HepG2 (cell line): ENCODE results near the gene PDIA6. TPM values are rescaled to one million over a fixed set of nuclear protein-coding genes. Genes with fewer than 3 reads are reported as not detected.

Experiments
- ATAC-seq: fragments of 200-7000 bp; cut with Tn5 transposase; 3 replicates; pipeline ENCODE4 v1.9.1; 2020; ENCODE audit warnings: mild to moderate bottlenecking, moderate library complexity
- BruUV-seq: library from RNA; stranded (reverse); fragments of 400-500 nt; replicated peaks from 2 replicates; lab custom pipeline; 2021; lab: Mats Ljungman, UMichigan
- CTCF ChIA-PET: fragments of 300-600 bp; formaldehyde crosslinking; extraction: SDS; loops from one replicate; lab custom pipeline; 2021; ENCODE audit warnings: low total read pairs, inconsistent platforms, low intra/inter-chr PET ratio; lab: Yijun Ruan, JAX
- POLR2A ChIA-PET: fragments of 350-600 bp; sonication (Branson Sonifier 250); formaldehyde crosslinking; loops from one replicate; lab custom pipeline; 2020; ENCODE audit warnings: antibody characterized with exemption, inconsistent platforms; lab: Yijun Ruan, JAX
- DNase-seq: peaks from one replicate; pipeline ENCODE4 v3.0.0-alpha.2; 2015; ENCODE audit warnings: low spot score
- FAIRE-seq: peaks from 3 replicates; lab custom pipeline; 2011; peaks lifted over from hg19 to GRCh38; lab: Jason Lieb, UNC
- H2AFZ ChIP-seq: one replicate; pipeline ENCODE4 v1.6.1; 2011; ENCODE audit warnings: low read length, inconsistent platforms
- H3K27ac ChIP-seq: fragments of 300-600 bp; 3 replicates; pipeline ENCODE4 v1.8.0; 2011; ENCODE audit warnings: mixed run types, mild to moderate bottlenecking, mixed read lengths, low read length, inconsistent platforms; ENCODE audit not compliant: insufficient read depth; ENCODE audit errors: extremely low read length
- H3K27me3 ChIP-seq, 2 experiments: fragments of 200-600 bp in 1 of 2; 2 replicates in 1 of 2; 3 replicates in 1 of 2; pipeline versions ENCODE4 v1.6.0 to v1.8.0; 2011; ENCODE audit warnings: low read length in 2 of 2, mild to moderate bottlenecking in 2 of 2, moderate library complexity in 2 of 2, inconsistent platforms in 1 of 2; ENCODE audit not compliant: insufficient read depth in 2 of 2, control insufficient read depth in 1 of 2
- H3K36me3 ChIP-seq, 2 experiments: fragments of 200-600 bp in 1 of 2; replicated peaks in 1 of 2; 2 replicates in 1 of 2; 3 replicates in 1 of 2; pipeline versions ENCODE4 v1.5.1 to v1.8.0; 2011; ENCODE audit warnings: low read length in 2 of 2, inconsistent platforms in 1 of 2; ENCODE audit not compliant: insufficient read depth in 2 of 2, control insufficient read depth in 1 of 2
- H3K4me1 ChIP-seq: 2 replicates; pipeline ENCODE4 v1.5.1; 2012; ENCODE audit warnings: low read length, inconsistent platforms; ENCODE audit not compliant: insufficient read depth
- H3K4me2 ChIP-seq: 2 replicates; pipeline ENCODE4 v1.6.0; 2011; ENCODE audit warnings: low read depth, low read length, inconsistent platforms
- H3K4me3 ChIP-seq, 3 experiments: fragments of 200-600 bp in 1 of 3; sonication (generic), shearing (Covaris generic) in 1 of 3; replicated peaks in 1 of 3; 2 replicates each; pipeline ENCODE4 v1.5.1; 2011 to 2016; ENCODE audit warnings: low read length in 3 of 3, inconsistent platforms in 2 of 3, low read depth in 2 of 3, mild to moderate bottlenecking in 2 of 3, control low read depth in 1 of 3, mixed read lengths in 1 of 3; ENCODE audit not compliant: insufficient read depth in 1 of 3
- H3K79me2 ChIP-seq: one replicate; pipeline ENCODE4 v1.6.1; 2011; ENCODE audit warnings: low read length, inconsistent platforms; ENCODE audit not compliant: insufficient read depth
- H3K9ac ChIP-seq: 2 replicates; pipeline ENCODE4 v1.6.0; 2011; ENCODE audit warnings: mild to moderate bottlenecking, low read depth, low read length, inconsistent platforms; ENCODE audit not compliant: insufficient read depth
- H3K9me3 ChIP-seq: 2 replicates; pipeline ENCODE4 v1.5.1; 2012; ENCODE audit warnings: mild to moderate bottlenecking, low read length
- H4K20me1 ChIP-seq: 2 replicates; pipeline ENCODE4 v1.6.0; 2011; ENCODE audit warnings: inconsistent platforms, mild to moderate bottlenecking, low read length, moderate library complexity; ENCODE audit not compliant: insufficient read depth
- CEBPB ChIP-seq: IDR thresholded peaks from 2 replicates; pipeline ENCODE4 v1.6.1; 2011; ENCODE audit warnings: low read depth, low read length, improper control_type of control experiment, borderline replicate concordance
- CHD4 ChIP-seq: fragments of 200-600 bp; sonication (generic); IDR thresholded peaks from 2 replicates; pipeline ENCODE4 v1.7.0; 2017; ENCODE audit warnings: mild to moderate bottlenecking, low read length, borderline replicate concordance
- DZIP1 ChIP-seq: sonication (generic); formaldehyde crosslinking; IDR thresholded peaks from 2 replicates; pipeline ENCODE4 v1.5.0; 2020; ENCODE audit warnings: mild to moderate bottlenecking, missing genetic modification reagents
- GMEB2 ChIP-seq: IDR thresholded peaks from 2 replicates; pipeline ENCODE4 v1.6.1; 2016; ENCODE audit warnings: missing biosample characterization, missing genetic modification reagents, low read depth
- IRF9 ChIP-seq: sonication (generic); formaldehyde crosslinking; IDR thresholded peaks from 2 replicates; pipeline ENCODE4 v1.8.0; 2022; ENCODE audit warnings: missing genetic modification reagents, mild to moderate bottlenecking, borderline replicate concordance
- MYC ChIP-seq: sonication (generic); formaldehyde crosslinking; IDR thresholded peaks from 2 replicates; pipeline ENCODE4 v1.9.0; 2021; ENCODE audit warnings: missing genetic modification reagents, borderline replicate concordance
- NCOA1 ChIP-seq: sonication (generic); formaldehyde crosslinking; IDR thresholded peaks from 2 replicates; pipeline ENCODE4 v1.9.0; 2021; ENCODE audit warnings: missing genetic modification reagents
- ZBTB34 ChIP-seq: sonication (generic); formaldehyde crosslinking; IDR thresholded peaks from 2 replicates; pipeline ENCODE4 v1.8.0; 2022; ENCODE audit warnings: mild to moderate bottlenecking, missing genetic modification reagents
- ZNF264 ChIP-seq: sonication (generic); formaldehyde crosslinking; IDR thresholded peaks from 2 replicates; pipeline ENCODE4 v1.4.0; 2020; ENCODE audit warnings: missing genetic modification reagents
- ZNF713 ChIP-seq: sonication (generic); formaldehyde crosslinking; IDR thresholded peaks from 2 replicates; pipeline ENCODE4 v1.4.0; 2020; ENCODE audit warnings: mild to moderate bottlenecking, missing genetic modification reagents
- WGBS: methylation state at CpG from one replicate; pipeline ENCODE4 v1.1.6; 2017; ENCODE audit warnings: low lambda C conversion rate; 5-methylcytosine and 5-hydroxymethylcytosine counted together
- in situ Hi-C: cut with HindIII; loops from 2 replicates; pipeline ENCODE4 v1.10.0; 2017; ENCODE audit warnings: low pct_unique_long_range_greater_than_20kb; ENCODE audit not compliant: extremely low pct_ligation_motif_present
- intact Hi-C: fragments of 100-400 bp; cut with micrococcal nuclease; formaldehyde crosslinking; loops from one replicate; pipeline ENCODE4 v1.10.0; 2022; ENCODE audit not compliant: unreplicated experiment
- polyA plus RNA-seq, 8 experiments: library from polyadenylated mRNA; depleted of rRNA in 3 of 8; stranded (reverse) in 7 of 8; unstranded in 1 of 8; fragments of >200 nt; fragmentation: Illumina TruSeq in 4 of 8; extraction: Trizol in 4 of 8; gene quantifications; 2 replicates each; pipeline versions ENCODE4 v1.2.1 to v1.2.3, GENCODE V29; 2011 to 2016; ENCODE audit warnings: low read depth in 4 of 8, missing spikeins in 1 of 8, mixed read lengths in 1 of 8; ENCODE audit not compliant: insufficient read depth in 1 of 8
- total RNA-seq, 5 experiments: library from RNA; depleted of rRNA; stranded (reverse); fragments of >200 nt; fragmentation: Illumina TruSeq; extraction: Trizol; gene quantifications; 2 replicates each; pipeline ENCODE4 v1.2.3, GENCODE V29; 2016; ENCODE audit warnings: low read depth in 1 of 5

PDIA6 gene
- total and polyA plus RNA-seq, 2 of the 13 experiments (the other 11 are each of a cell fraction or from before 2014, with no cell fraction given), result 586 to 642 TPM

- ATAC-seq, result no peak
- H3K27ac ChIP-seq, result no peak overlapping the region
- H3K27me3 ChIP-seq, result peaks cover 5 to 68% of the 10 kb centered on the region in 2 experiments; a peak in 4 of 5 replicates
- H3K9ac ChIP-seq, result no peak overlapping the region
- no peak for TF ChIP-seq NCOA1 (CRISPR knock-in tag)
- TF ChIP-seq ZNF264 (CRISPR knock-in tag), result peak; percentile 72; the same call in 1 of the 2 replicates
- H3K4me3 ChIP-seq, result no peak overlapping the region
- in situ Hi-C loops (no loop called here), intact Hi-C loops (no loop called here)
- peaks cover 54% of the 10 kb centered on the region for H3K4me1 ChIP-seq
- no peak overlapping the region for H3K4me2 ChIP-seq
- no peak for FAIRE-seq
- WGBS, result 49% methylated on average over 9 of the region's 9 CpGs
- no peak for DNase-seq
- no peaks in the 10 kb centered on the region for H3K9me3 ChIP-seq
- H3K79me2 ChIP-seq, result no peaks in the 10 kb centered on the region
- H4K20me1 ChIP-seq, result no peaks in the 10 kb centered on the region
- ChIA-PET POLR2A (no interaction called here), CTCF (no interaction called here)
- no peaks in the 10 kb centered on the region for H3K36me3 ChIP-seq
- no TSS peak for BruUV-seq
- no peak overlapping the region for H2AFZ ChIP-seq
Measured at GRCh38 chr2:10761591-10761990, 51.0 kb downstream of the PDIA6 start.

- Histone ChIP-seq H3K4me3 (no peak overlapping the region), H3K9ac (no peak overlapping the region), H3K27me3 (peaks cover 5 to 68% of the 10 kb centered on the region in 2 experiments; a peak in 4 of 5 replicates), H2AFZ (no peak overlapping the region), H3K79me2 (no peaks in the 10 kb centered on the region), H3K4me1 (peaks cover 54% of the 10 kb centered on the region), H3K36me3 (no peaks in the 10 kb centered on the region), H3K27ac (no peak overlapping the region), H3K9me3 (no peaks in the 10 kb centered on the region), H3K4me2 (no peak overlapping the region), H4K20me1 (no peaks in the 10 kb centered on the region)
- BruUV-seq, result no TSS peak
- 34% methylated on average over 12 of the region's 13 CpGs for WGBS
- no peak for DNase-seq
- POLR2A ChIA-PET, result interaction anchor here (0.6 kb wide), 1 partner anchor 182 kb away, joined by 3 read pairs; no protein-coding TSS in a partner anchor
- CTCF ChIA-PET, result no interaction called here
- in situ Hi-C loops (no loop called here), intact Hi-C loops (no loop called here)
- no peak for FAIRE-seq
- ATAC-seq, result peak; percentile 14
- no peak for TF ChIP-seq CHD4
- peak; percentile 70; the same call in 1 of the 2 replicates for TF ChIP-seq CEBPB
- no peak for TF ChIP-seq ZNF713 (CRISPR knock-in tag)
- TF ChIP-seq MYC (CRISPR knock-in tag), result 0 out of 2 replicates have a peak, but pooled peaks have one; percentile 36
- no peak for TF ChIP-seq ZBTB34 (CRISPR knock-in tag)
- TF ChIP-seq IRF9, result no peak
- no peak for TF ChIP-seq DZIP1 (CRISPR knock-in tag)
- TF ChIP-seq GMEB2, result no peak
Measured at GRCh38 chr2:10760794-10761504, 51.6 kb downstream of the PDIA6 start.
